Left lung (tissue), 10 donors: ENCODE measurements around the gene BLOC1S4. TPM values are rescaled to one million over a fixed set of nuclear protein-coding genes. Genes with fewer than 3 reads are reported as not detected.

Experiments
- ATAC-seq: fragments of 200-7000 bp; cut with Tn5 transposase; one replicate; pipeline ENCODE4 v1.9.1; 2020; ENCODE audit warnings: moderate library complexity
- DNase-seq, 4 donors: peaks; one replicate each; pipeline ENCODE4 v3.0.0-alpha.2; 2013 to 2020
- H3K27ac ChIP-seq, 2 donors: fragments of 200-600 bp; sonication (generic) in 1 of 2; one replicate each; pipeline versions ENCODE4 v1.5.0 to v1.8.0; 2020 to 2021
- H3K27me3 ChIP-seq, 2 donors: fragments of 200-600 bp; sonication (generic) in 1 of 2; one replicate each; pipeline versions ENCODE4 v1.5.0 to v1.8.0; 2020 to 2021
- H3K36me3 ChIP-seq, 2 donors: fragments of 200-600 bp; sonication (generic) in 1 of 2; one replicate each; pipeline versions ENCODE4 v1.5.0 to v1.8.0; 2020 to 2021
- H3K4me1 ChIP-seq, 2 donors: fragments of 200-600 bp; one replicate each; pipeline ENCODE4 v1.8.0; 2021
- H3K4me3 ChIP-seq, 2 donors: fragments of 200-600 bp; sonication (generic) in 1 of 2; one replicate each; pipeline versions ENCODE4 v1.5.0 to v1.8.0; 2020 to 2021; ENCODE audit warnings: mild to moderate bottlenecking in 1 of 2
- H3K9me3 ChIP-seq, 2 donors: fragments of 200-600 bp; sonication (generic) in 1 of 2; one replicate each; pipeline versions ENCODE4 v1.5.0 to v1.8.0; 2020 to 2021
- CTCF ChIP-seq, 2 donors: fragments of 200-600 bp; sonication (generic) in 1 of 2; IDR thresholded peaks; one replicate each; pipeline versions ENCODE4 v1.5.0 to v1.8.0; 2021; ENCODE audit warnings: antibody characterized with exemption in 2 of 2
- intact Hi-C, 2 donors: fragments of 100-400 bp; cut with DNase I; formaldehyde crosslinking; loops; one replicate each; pipeline versions ENCODE4 v1.11.2 to v1.14.2; 2022
- polyA plus RNA-seq, 6 donors: library from polyadenylated mRNA; unstranded; fragments of 120-200 nt; gene quantifications; one replicate each; pipeline ENCODE4 v1.2.1, GENCODE V29; 2013; ENCODE audit not compliant: insufficient read length in 6 of 6
- total RNA-seq, 2 donors: library from RNA; stranded (reverse); fragmentation: NEBNext Ultra II Directional; extraction: Animal tissue kit (Norgen Biotek cat#: 25700); gene quantifications; one replicate each; pipeline ENCODE4 v1.2.1, GENCODE V29; 2021
- donor health status: DM: no; HTN: yes; CAD: no.
- donor health status: DM: no; HTN: no; CAD: no.

BLOC1S4 gene
- total and polyA plus RNA-seq, 8 donors, result 9.0 to 12.8 (median 10.9) TPM

- Histone ChIP-seq H3K27ac (no peak overlapping the region), H3K9me3 (no peaks in the 10 kb centered on the region), H3K27me3 (no peaks in the 10 kb centered on the region), H3K36me3 (no peaks in the 10 kb centered on the region), H3K4me3 (no peak overlapping the region), H3K4me1 (peaks cover 2 to 20% of the 10 kb centered on the region in 2 donors)
- peak in 1 of 2 donors; percentile 23 for TF ChIP-seq CTCF (IDR thresholded peaks at IDR 0.05)
- DNase-seq (no peak), ATAC-seq (no peak)
- intact Hi-C loops, result no loop called here
Measured at GRCh38 chr4:6681191-6681590, 34.8 kb upstream of the BLOC1S4 start.

DNA sequence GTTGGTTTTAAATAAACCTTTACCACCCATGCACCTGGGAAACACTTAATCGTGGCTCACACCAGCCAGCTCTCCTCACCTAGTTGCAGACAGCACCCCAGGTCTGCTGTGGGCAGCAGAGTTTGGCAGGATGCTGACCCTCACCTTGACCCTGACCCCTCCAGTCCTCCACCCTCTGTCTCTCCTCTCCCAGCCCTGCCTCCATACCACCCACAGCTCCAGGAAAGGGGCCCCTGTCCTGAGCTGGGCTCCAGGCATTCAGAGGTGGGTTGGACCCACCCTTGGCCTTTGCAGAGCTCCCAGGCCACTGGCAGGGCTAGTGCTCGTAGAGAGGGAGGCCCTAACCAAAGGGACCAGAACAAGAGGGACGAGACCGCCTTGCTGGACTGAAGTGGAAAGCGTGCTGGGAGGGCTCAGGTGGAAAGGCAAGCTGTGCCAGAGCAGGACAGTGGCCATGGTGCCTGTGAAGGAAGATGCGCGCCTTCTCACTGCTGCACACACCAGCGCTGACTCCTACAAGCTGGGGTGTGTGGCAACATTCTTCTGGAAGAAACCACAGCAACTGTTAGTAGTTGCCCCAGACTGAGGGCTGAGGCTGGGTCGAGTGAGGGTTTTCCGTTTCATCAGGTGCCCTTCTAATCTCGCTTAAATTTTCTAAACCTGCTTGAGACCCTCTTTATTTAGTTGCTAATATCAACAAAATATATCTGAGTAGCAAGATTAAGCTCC lies 32.9 kb upstream of the BLOC1S4 start:
- no peak overlapping the region for H3K27ac ChIP-seq
- no peaks in the 10 kb centered on the region for H3K36me3 ChIP-seq
- DNase-seq (no peak), ATAC-seq (no peak)
- H3K9me3 ChIP-seq, result no peaks in the 10 kb centered on the region
- intact Hi-C loops, result no loop called here
- no peak for TF ChIP-seq CTCF (IDR thresholded peaks at IDR 0.05)
- no peak overlapping the region for H3K4me3 ChIP-seq
- H3K4me1 ChIP-seq, result peaks cover 0 to 3% of the 10 kb centered on the region in 2 donors
- H3K27me3 ChIP-seq, result no peaks in the 10 kb centered on the region

DNA sequence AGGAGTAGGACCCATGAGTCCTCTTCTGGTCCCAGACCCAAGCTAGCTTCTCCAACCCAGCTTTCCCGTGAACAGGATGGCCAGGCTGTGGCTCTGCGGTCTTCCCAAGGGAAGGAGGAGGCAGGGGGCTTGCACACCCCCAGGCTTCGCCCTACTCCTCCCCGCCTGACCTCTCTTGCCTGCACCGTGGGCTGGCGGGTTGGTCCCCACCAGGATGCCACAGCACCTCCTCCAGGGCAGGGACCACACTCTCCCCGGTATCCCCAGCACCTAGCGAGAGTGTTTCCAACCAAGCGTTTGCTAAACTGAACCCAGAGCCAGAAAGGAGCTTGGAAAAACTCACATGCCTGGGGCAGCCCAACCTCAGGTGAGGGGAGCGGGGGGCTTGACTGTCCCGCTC lies 31.3 kb upstream of the BLOC1S4 start:
- no peak for ATAC-seq
- intact Hi-C loops, result no loop called here
- DNase-seq, result no peak

DNA sequence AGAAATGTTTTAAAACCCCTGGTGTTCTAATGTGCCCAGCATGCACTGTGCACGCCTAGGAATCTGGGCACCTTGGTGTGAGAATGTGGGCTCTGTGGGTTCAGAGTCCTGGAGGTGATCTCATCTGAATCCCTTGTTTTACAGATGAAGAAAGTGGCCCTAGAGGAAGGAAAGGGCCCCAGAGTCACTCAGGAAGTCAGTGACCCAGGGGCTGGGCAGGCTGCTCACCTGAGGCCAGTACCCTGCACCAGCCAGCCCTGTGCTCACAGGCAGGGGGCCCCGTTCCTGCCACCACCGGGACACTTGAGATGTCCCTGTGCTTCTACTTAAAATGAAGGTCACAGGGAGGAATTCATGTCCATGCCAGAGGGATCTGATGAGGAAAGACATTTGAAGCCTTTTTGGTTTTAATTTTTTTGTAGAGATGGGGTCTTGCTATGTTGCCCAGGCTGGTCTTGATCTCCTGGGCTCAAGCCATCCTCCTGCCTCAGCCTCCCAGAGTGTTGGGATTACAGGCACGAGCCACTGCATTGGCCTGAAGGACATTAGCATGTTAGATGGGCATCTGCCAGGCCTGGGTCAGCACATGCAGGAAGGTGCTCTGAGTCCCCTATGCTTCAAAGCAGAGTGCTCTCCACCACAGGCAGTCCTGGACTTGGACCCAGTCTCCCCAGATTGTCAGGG lies 29.7 kb upstream of the BLOC1S4 start:
- ATAC-seq (no peak), DNase-seq (no peak)
- Histone ChIP-seq H3K36me3 (no peaks in the 10 kb centered on the region), H3K27me3 (no peaks in the 10 kb centered on the region), H3K27ac (no peak overlapping the region), H3K4me3 (no peak overlapping the region), H3K4me1 (peaks cover 9 to 31% of the 10 kb centered on the region in 2 donors), H3K9me3 (no peaks in the 10 kb centered on the region)
- intact Hi-C loops, result no loop called here
- no peak for TF ChIP-seq CTCF (IDR thresholded peaks at IDR 0.05)

More for the DNA sequence above, 31.3 kb upstream of the BLOC1S4 start:
- Histone ChIP-seq H3K36me3 (no peaks in the 10 kb centered on the region), H3K27ac (no peak overlapping the region), H3K27me3 (no peaks in the 10 kb centered on the region), H3K4me1 (peaks cover 9 to 15% of the 10 kb centered on the region in 2 donors), H3K4me3 (no peak overlapping the region), H3K9me3 (no peaks in the 10 kb centered on the region)
- TF ChIP-seq CTCF (IDR thresholded peaks at IDR 0.05), result no peak
